Measurements from ENCODE around the gene ZNF157. TPM values are rescaled to one million over a fixed set of nuclear protein-coding genes. Genes with fewer than 3 reads are reported as not detected.
"Not testable (repeated sequence)": the region's sequence is repeated elsewhere in the genome, so short reads cannot be mapped to it uniquely, and the experiment has no call there.

The ZNF157 gene
- total RNA-seq, result under 0.01 TPM in 1 of 2 replicates, not detected in the other

DNA sequence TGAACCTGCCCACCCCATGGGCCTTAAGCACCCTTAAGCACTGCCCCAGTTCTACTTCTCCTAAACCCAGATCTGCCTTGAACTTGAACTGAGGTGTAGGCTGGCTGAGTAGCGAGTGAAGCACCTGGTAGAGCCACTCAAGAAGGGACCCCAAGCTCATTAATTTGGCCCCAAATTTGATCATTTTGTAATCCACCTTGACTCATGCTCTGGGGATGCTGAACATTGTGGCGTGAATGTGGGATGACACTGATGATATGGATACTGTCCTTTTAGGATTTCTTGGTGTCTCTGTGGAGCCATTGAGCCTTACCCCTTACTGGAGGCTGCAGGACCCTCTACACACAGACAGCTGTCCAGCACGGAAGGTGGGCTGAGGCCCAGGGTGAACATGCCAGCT is at the start of gene ZNF157:
TSS of gene ZNF157 (plus strand) at position 301 of the 400 bp plus-strand sequence. CDS start at position 392, 91 bp downstream.
- H3K4me1 ChIP-seq (ENCODE audit: insufficient read depth, low read length), result no peaks in the 10 kb centered on the region
- no peaks in the 10 kb centered on the region for H3K36me3 ChIP-seq (ENCODE audit: insufficient read depth, low read length)
- H3K27me3 ChIP-seq (ENCODE audit: insufficient read depth, low read length), result no peaks in the 10 kb centered on the region
- H3K79me2 ChIP-seq (ENCODE audit: insufficient read depth, low read length), result no peaks in the 10 kb centered on the region
- peak; percentile 48 for DNase-seq (ENCODE audit: insufficient read length, low spot score, missing footprints)
- no peaks in the 10 kb centered on the region for H4K20me1 ChIP-seq (ENCODE audit: insufficient read depth, low read length)
- H3K4me3 ChIP-seq (ENCODE audit: insufficient read depth, low read length), result no peak within 1 kb of the TSS
- no peak within 1 kb of the TSS for H3K4me2 ChIP-seq (ENCODE audit: insufficient read depth, low read length)
- TF ChIP-seq, protein P1, sequence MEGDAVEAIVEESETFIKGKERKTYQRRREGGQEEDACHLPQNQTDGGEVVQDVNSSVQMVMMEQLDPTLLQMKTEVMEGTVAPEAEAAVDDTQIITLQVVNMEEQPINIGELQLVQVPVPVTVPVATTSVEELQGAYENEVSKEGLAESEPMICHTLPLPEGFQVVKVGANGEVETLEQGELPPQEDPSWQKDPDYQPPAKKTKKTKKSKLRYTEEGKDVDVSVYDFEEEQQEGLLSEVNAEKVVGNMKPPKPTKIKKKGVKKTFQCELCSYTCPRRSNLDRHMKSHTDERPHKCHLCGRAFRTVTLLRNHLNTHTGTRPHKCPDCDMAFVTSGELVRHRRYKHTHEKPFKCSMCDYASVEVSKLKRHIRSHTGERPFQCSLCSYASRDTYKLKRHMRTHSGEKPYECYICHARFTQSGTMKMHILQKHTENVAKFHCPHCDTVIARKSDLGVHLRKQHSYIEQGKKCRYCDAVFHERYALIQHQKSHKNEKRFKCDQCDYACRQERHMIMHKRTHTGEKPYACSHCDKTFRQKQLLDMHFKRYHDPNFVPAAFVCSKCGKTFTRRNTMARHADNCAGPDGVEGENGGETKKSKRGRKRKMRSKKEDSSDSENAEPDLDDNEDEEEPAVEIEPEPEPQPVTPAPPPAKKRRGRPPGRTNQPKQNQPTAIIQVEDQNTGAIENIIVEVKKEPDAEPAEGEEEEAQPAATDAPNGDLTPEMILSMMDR (IDR thresholded peaks at IDR 0.05; ENCODE audit: extremely low read depth, low read depth, low read length), result no peak
- no peak within 1 kb of the TSS for H2AFZ ChIP-seq (ENCODE audit: low read length)
- no peaks in the 10 kb centered on the region for H3K9me3 ChIP-seq (ENCODE audit: low read depth, low read length)
- H3K27ac ChIP-seq (ENCODE audit: low read depth, low read length), result no peak within 1 kb of the TSS

DNA sequence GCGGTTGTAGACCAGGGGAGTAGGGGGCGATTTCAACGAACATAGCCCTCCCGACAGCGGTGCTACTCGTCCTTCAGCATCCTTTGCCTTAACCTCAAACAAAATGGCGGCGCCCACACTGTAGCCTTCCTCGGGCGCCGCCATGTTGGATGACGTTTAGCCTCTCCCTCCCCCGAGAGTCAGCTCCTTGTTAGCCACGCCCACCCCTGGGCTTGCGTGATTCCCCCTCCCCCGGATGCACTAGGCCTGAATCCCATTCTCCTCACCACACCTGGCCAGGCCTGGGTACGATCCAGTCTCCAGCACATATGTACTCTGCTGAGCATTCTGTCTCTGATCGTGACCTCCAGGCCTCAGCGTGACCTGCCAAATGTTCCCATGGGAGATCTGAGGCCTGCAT is 49.0 kb upstream of the ZNF157 start:
- Histone ChIP-seq H3K4me3 (ENCODE audit: insufficient read depth, low read length) (peak overlapping the region; percentile 33), H4K20me1 (ENCODE audit: insufficient read depth, low read length) (no peaks in the 10 kb centered on the region), H3K27ac (ENCODE audit: low read depth, low read length) (no peak overlapping the region), H3K9me3 (ENCODE audit: low read depth, low read length) (no peaks in the 10 kb centered on the region), H3K36me3 (ENCODE audit: insufficient read depth, low read length) (no peaks in the 10 kb centered on the region), H3K4me1 (ENCODE audit: insufficient read depth, low read length) (no peaks in the 10 kb centered on the region), H3K79me2 (ENCODE audit: insufficient read depth, low read length) (no peaks in the 10 kb centered on the region), H2AFZ (ENCODE audit: low read length) (peak overlapping the region; percentile 91), H3K27me3 (ENCODE audit: insufficient read depth, low read length) (no peaks in the 10 kb centered on the region), H3K4me2 (ENCODE audit: insufficient read depth, low read length) (peak overlapping the region; percentile 43)
- TF ChIP-seq, protein P1 (IDR thresholded peaks at IDR 0.05; ENCODE audit: extremely low read depth, low read depth, low read length), result no peak
- DNase-seq (ENCODE audit: insufficient read length, low spot score, missing footprints), result no peak

DNA sequence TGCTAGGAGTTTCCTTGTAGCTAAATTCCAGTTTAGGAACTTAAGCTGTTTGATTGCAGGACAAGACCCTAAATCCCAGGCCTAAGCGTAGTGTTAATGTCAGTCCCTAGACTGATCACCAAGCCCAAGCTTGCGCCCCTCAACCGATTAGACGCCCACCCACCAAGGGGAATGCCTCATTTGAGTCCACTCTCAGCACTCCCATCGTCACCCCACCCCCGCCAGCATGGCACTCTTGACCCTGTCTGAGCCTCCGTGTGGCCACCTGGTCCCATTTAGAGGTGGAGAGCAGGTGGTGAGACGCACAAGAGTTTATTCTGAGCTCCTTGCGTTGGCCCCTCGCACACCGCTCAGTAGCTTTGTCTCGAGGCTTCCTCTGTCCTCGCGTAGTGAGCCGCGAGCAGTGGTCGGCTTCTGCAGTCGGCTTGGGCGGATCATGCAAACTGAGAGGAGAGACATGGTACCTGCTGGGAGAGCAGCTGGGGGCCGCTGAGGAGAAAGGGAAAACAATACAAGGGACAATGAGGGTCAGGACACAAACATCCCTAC is 48.5 kb upstream of the ZNF157 start:
- H3K4me3 ChIP-seq (ENCODE audit: insufficient read depth, low read length), result no peak overlapping the region
- DNase-seq (ENCODE audit: insufficient read length, low spot score, missing footprints), result no peak
- no peaks in the 10 kb centered on the region for H3K4me1 ChIP-seq (ENCODE audit: insufficient read depth, low read length)
- H3K27ac ChIP-seq (ENCODE audit: low read depth, low read length), result no peak overlapping the region
- no peaks in the 10 kb centered on the region for H3K36me3 ChIP-seq (ENCODE audit: insufficient read depth, low read length)
- no peaks in the 10 kb centered on the region for H3K27me3 ChIP-seq (ENCODE audit: insufficient read depth, low read length)
- H3K79me2 ChIP-seq (ENCODE audit: insufficient read depth, low read length), result no peaks in the 10 kb centered on the region
- TF ChIP-seq, protein P1 (IDR thresholded peaks at IDR 0.05; ENCODE audit: extremely low read depth, low read depth, low read length), result no peak
- H4K20me1 ChIP-seq (ENCODE audit: insufficient read depth, low read length), result no peaks in the 10 kb centered on the region
- peak overlapping the region; percentile 43 for H3K4me2 ChIP-seq (ENCODE audit: insufficient read depth, low read length)
- H2AFZ ChIP-seq (ENCODE audit: low read length), result peak overlapping the region; percentile 91
- no peaks in the 10 kb centered on the region for H3K9me3 ChIP-seq (ENCODE audit: low read depth, low read length)

DNA sequence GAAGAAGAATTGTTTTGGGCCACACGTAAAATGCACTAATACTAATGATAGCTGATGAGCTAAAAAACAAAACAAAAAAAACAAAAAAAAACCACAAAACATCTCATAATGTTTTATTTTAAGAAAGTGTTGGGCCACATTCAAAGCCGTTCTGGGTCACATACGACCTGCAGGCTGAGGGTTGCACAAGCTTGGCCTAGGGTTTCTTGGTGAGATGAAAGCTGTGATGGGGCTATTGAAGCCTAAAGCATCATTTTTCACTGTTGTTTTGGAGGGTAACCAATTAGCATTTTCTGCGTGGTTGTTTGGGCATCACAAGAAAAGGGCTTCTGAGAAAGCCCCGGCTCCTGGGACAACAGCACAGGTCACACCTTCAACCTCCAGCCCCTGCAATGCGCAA is 42.5 kb upstream of the ZNF157 start:
- Histone ChIP-seq H3K4me2 (ENCODE audit: insufficient read depth, low read length) (no peak overlapping the region), H3K9me3 (ENCODE audit: low read depth, low read length) (no peaks in the 10 kb centered on the region), H3K79me2 (ENCODE audit: insufficient read depth, low read length) (no peaks in the 10 kb centered on the region), H3K4me3 (ENCODE audit: insufficient read depth, low read length) (no peak overlapping the region), H4K20me1 (ENCODE audit: insufficient read depth, low read length) (no peaks in the 10 kb centered on the region), H3K4me1 (ENCODE audit: insufficient read depth, low read length) (no peaks in the 10 kb centered on the region), H3K27ac (ENCODE audit: low read depth, low read length) (no peak overlapping the region), H2AFZ (ENCODE audit: low read length) (no peak overlapping the region), H3K36me3 (ENCODE audit: insufficient read depth, low read length) (no peaks in the 10 kb centered on the region), H3K27me3 (ENCODE audit: insufficient read depth, low read length) (no peaks in the 10 kb centered on the region)
- no peak for DNase-seq (ENCODE audit: insufficient read length, low spot score, missing footprints)
- TF ChIP-seq, protein P1 (IDR thresholded peaks at IDR 0.05; ENCODE audit: extremely low read depth, low read depth, low read length), result no peak

DNA sequence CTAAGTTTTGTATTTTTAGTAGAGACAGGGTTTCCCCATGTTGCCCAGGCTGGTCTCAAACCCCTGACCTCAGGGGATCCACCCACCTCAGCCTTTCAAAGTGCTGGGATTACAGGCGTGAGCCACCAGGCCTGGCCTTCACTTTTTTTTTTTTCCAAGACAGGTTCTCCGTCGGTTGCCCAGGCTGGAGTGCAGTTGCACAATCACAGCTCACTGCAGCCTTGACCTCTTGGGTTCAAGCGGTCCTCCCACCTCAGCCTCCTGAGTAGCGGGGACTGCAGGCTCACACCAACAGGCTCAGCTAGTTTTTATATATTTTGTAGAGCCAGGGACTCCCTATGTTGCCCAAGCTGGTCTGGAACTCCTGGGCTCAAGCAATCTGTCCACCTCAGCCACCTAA is 37.6 kb upstream of the ZNF157 start:
- not testable (repeated sequence) for H2AFZ ChIP-seq (ENCODE audit: low read length); H4K20me1 ChIP-seq (ENCODE audit: insufficient read depth, low read length); H3K4me3 ChIP-seq (ENCODE audit: insufficient read depth, low read length); H3K36me3 ChIP-seq (ENCODE audit: insufficient read depth, low read length); DNase-seq (ENCODE audit: insufficient read length, low spot score, missing footprints); H3K79me2 ChIP-seq (ENCODE audit: insufficient read depth, low read length); H3K9me3 ChIP-seq (ENCODE audit: low read depth, low read length); H3K4me2 ChIP-seq (ENCODE audit: insufficient read depth, low read length); H3K27me3 ChIP-seq (ENCODE audit: insufficient read depth, low read length); H3K27ac ChIP-seq (ENCODE audit: low read depth, low read length); H3K4me1 ChIP-seq (ENCODE audit: insufficient read depth, low read length)
